Cortex of kidney (tissue), 1 donor: Measurements from ENCODE around the gene KCNAB2.

Experiments used
- DNase-seq: peaks from one replicate; lab custom pipeline; 2025; lab: John Stamatoyannopoulos, UW

Gene KCNAB2

GRCh38 chr1:6030547-6031261, 15.0 kb upstream of the KCNAB2 start:
- no peak for DNase-seq

DNA sequence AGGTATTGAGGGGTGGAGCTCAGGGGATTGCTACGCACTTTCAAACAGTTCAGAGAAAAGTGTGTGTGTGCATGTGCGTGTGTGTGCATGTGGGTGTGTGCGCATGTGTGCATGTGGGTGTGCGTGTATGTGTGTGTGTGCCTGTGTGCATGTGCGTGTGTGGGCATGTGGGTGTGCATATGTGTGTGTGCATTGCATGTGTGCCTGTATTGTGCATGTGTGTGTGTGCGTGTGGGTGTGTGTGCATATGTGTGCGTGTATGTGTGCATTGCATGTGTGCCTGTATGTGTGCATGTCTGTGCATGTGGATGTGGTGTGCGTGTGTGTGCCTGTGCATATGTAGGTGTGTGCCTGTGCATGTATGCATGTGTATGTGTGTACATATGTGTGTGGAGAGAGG, 12.6 kb upstream of the KCNAB2 start:
- no peak for DNase-seq

DNA sequence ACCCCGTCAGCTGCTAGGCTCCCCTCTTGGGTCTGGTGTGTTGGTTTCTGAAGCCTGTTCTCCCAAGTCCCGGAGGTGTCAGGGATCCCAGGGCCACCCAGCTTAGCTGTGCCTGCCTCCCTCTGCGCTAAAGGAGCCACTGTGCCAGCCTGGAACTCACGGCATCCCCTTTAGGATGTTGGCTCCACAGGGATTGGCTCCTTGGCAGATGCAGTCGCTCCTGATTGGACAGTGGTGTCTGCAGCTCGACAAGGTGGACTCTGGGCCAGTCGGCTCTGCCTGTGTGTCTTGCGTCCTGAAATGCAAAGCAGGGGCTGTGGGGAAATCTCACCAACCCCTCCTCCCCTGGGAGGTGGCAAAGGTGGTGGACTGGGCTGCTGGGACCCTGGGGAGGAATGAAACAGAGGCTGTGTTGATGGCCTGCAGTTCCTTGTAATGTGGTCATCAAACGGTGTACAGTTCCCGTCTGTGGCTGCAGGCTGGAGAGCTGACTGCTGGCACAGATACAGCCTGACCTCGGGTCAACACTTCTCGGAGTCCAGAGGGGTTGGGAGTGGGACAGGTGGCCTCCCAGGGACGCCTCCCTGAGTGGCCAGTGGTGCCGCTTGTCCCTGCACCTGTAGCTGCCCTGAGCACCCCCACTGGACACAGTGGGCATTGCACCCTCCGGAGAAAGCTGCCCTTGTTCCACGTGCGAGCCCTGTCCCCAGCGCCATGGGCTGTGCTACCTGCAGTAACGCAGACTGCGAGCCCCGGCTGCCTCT, 11.5 kb upstream of the KCNAB2 start:
- no peak for DNase-seq

- no peak for DNase-seq
These were observed 11.0 kb upstream of the KCNAB2 start for GRCh38 chr1:6034750-6035096.

- DNase-seq: no peak
These were observed 10.4 kb upstream of the KCNAB2 start for GRCh38 chr1:6035303-6035702.

DNA sequence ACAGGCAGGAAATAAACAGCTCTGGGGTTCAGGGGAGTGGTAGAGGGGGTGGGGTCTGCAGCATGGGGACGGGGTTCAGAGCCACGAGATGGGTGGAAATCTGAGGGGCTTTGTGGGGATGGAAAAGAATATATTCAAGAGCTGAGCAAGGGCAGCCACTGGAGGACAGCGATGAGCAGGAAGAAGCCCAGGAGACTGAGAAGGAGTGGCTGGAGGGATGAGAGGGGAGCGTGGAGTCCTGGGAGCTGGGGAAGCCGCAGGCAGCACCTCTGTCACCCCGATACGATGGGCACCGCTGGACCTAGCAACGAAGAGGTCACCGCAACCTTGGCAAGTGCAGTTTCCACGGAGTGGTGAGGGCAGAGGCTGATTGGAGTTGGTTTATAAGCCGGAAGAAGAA, 10.0 kb upstream of the KCNAB2 start:
- DNase-seq: no peak

DNA sequence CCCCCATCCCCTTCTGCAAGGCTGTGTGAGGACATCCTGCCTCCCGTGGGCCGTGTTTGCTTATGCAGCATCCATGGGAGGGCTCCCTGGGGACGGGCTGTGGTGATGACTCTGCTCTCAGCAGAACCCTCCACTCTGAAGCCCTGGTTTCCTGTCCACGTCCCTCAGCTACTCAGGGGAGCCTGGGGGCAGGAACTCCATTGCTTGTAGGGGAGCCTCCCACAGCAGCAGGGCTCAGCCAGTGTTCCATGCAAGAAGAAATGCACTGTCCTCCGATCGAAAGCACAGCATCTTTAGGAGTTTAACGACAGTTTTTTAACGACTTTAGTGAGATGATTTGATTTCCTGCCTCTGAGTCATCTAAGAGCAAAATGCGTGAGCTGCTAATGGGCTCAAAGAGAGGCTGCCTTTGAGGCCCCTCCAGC, 8.3 kb upstream of the KCNAB2 start:
- no peak for DNase-seq

DNA sequence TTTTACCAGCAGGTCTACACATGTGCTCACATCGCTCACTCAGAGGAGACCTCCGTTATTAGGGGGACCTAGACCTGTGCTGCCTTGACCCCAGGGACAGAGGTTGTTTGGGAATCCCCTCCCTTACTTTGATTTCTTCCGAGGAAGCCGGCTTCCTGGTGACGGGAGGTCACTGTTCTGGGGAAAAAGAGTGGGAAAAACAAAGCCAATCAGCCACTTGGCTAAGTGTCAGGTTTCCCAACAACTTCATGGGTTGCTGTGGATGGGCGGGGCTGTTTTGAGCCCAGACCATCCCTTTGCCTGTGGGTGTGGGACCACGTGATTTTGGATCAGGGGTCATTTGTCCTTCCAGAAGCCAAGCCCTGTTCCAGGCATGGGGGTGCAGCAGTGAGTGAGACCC, 7.1 kb upstream of the KCNAB2 start:
- DNase-seq: no peak

- DNase-seq: no peak
These were observed 6.7 kb upstream of the KCNAB2 start for GRCh38 chr1:6039031-6039430.

- DNase-seq: no peak
These were observed 5.2 kb upstream of the KCNAB2 start for GRCh38 chr1:6040444-6040843.

DNA sequence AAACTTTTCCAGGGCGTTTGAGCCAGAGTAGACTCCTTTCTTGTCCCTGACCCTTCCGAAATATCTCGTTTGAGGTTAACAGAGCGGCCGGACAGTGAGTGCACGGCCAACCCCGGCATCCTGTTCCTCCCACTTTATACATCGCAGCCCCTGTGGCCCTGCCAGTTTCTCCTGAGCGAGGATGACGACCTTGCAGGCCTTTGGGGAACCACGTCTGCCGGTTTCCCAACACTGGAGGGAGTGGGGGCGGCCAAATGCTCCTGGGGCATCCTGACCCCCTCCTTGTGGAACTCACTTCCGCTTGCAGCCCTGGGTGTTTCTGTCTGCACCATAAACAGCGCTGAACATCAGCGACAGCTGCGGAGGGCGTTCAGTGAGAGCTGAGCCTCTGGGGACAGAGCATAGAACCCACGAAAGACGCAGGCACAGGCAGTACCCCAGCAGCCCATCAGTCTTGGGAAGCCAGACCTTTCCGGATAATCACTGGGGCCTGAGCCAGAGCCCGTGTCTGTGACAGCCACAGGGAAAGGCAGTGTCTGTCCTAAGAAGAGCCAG, 4.8 kb upstream of the KCNAB2 start:
- DNase-seq: no peak

GRCh38 chr1:6041432-6042062, 4.1 kb upstream of the KCNAB2 start:
- no peak for DNase-seq

- DNase-seq: no peak
These were observed 2.1 kb upstream of the KCNAB2 start for GRCh38 chr1:6043561-6043960.

GRCh38 chr1:6044481-6045109, 1.1 kb upstream of the KCNAB2 start:
- no peak for DNase-seq

DNA sequence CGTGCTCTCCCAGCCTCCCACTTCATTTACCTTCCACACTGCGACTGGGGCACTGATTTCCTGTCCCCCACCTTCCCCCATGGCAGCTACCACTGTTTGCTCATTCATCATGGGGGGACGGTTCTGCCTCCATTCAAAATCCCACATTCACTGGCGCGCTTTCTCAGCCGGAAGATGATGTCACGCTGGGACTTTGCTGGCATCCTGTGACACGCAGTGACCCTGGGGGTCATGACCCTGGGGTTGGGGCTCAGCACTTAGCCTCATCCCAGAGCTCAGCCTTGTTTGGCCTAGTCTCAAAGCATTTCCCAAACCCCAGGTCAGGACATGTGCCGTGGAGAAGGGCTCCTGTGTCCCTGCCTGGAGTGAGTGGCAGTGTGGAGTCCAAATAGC, 582 bp upstream of the KCNAB2 start:
- no peak for DNase-seq

GRCh38 chr1:6046279-6046678, 591 bp downstream of the KCNAB2 start:
- no peak for DNase-seq

DNA sequence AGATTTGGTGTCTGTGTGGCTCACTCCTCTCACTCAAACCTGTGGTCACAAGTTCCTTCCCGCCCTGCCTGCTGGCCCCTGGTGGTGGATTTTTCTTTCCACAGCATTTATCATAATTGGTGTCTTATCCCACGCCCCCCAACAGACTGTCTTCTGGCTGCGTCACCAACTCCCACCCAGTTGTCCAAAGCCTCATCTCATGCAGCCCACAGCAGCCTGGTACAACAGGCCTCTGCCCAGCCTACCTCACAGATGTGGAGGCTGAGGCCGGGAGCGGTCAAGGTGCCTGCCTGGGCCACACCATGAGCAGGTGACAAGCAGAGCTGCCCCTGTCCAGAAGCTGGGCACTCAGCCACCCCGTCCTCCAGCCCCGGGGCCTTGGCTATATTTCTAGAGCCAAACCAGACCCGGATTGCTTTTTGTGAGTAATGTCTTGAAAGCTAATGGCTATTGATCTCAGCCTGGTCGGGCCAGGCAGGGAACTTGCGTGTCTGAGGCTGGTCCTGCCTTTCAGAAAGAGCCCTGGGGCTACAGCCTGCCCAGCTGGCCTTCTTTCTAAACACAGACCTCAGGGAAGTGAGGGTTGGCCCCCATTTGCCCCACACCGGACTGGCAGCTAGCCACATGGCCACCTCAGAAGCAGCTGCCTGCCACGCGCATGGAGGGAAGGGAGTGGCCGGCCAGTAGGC, 2.6 kb downstream of the KCNAB2 start:
- no peak for DNase-seq

DNA sequence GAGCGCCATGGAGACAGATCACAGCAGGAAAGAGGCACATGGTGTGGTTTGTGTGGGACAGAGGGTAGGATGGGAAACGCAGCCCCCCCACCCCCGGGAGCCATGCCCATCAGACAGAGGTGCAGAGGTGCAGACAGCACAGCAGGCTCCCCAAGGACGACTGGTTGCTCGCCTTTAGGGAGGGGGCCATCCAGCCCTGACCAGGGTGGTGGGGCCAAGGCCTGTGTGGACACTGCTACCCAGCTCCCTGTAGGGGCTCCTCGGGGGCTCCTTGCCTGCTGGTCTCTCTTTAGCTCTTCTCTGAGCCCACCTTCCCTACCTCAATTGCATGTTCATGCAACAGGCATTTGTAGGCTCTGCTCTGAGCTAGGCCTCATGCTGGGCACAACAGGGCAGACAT, 3.7 kb downstream of the KCNAB2 start:
- DNase-seq: no peak

GRCh38 chr1:6051423-6051822, 5.7 kb downstream of the KCNAB2 start:
- DNase-seq: no peak

- no peak for DNase-seq
These were observed 7.0 kb downstream of the KCNAB2 start for GRCh38 chr1:6052543-6053205.

- no peak for DNase-seq
These were observed 7.5 kb downstream of the KCNAB2 start for GRCh38 chr1:6053206-6053546.

- DNase-seq: no peak
These were observed 8.9 kb downstream of the KCNAB2 start for GRCh38 chr1:6054596-6054995.
